Peyer's patch (tissue), 4 donors: ENCODE measurements around the gene FBXO24. TPM values are rescaled to one million over a fixed set of nuclear protein-coding genes. Genes with fewer than 3 reads are reported as not detected.
A peak's percentile ranks its signal among the peaks of the same experiment; 100 is the strongest.

Experiments used
- DNase-seq, 3 donors: peaks; one replicate each; pipeline ENCODE4 v3.0.0-alpha.2; 2017 to 2019
- H3K27ac ChIP-seq, 4 donors: fragments of 200-600 bp; sonication (generic); one replicate each; pipeline ENCODE4 v1.5.1; 2016 to 2019
- H3K27me3 ChIP-seq, 2 donors: fragments of 200-600 bp; sonication (generic); one replicate each; pipeline ENCODE4 v1.5.1; 2019
- H3K36me3 ChIP-seq, 3 donors: fragments of 200-600 bp; sonication (generic); one replicate each; pipeline ENCODE4 v1.5.1; 2016 to 2019
- H3K4me1 ChIP-seq, 4 donors: fragments of 200-600 bp; sonication (generic); one replicate each; pipeline ENCODE4 v1.5.1; 2016 to 2019
- H3K4me3 ChIP-seq, 4 donors: fragments of 200-600 bp; sonication (generic); 1 replicate in 3 of 4; 2 replicates in 1 of 4; pipeline ENCODE4 v1.5.1; 2016 to 2019; ENCODE audit warnings: mild to moderate bottlenecking in 1 of 4
- H3K9me3 ChIP-seq, 4 donors: fragments of 200-600 bp; sonication (generic); one replicate each; pipeline ENCODE4 v1.5.1; 2016 to 2019; ENCODE audit warnings: mild to moderate bottlenecking in 1 of 4
- POLR2A ChIP-seq, 2 donors: fragments of 450-650 bp; IDR thresholded peaks; one replicate each; pipeline ENCODE4 v1.5.1; 2017; ENCODE audit warnings: antibody characterized with exemption in 2 of 2, mild to moderate bottlenecking in 2 of 2, moderate library complexity in 2 of 2
- total RNA-seq, 4 donors: library from RNA; depleted of rRNA; stranded (reverse); fragments of >200 nt; gene quantifications; one replicate each; pipeline ENCODE4 v1.1.0, GENCODE V29; 2016
- TF ChIP-seq, protein P1 (sequence below), 6 experiments: fragments of 450-650 bp in 4 of 6; fragments of 200-600 bp in 2 of 6; sonication (generic) in 1 of 6; IDR thresholded peaks; one replicate each; pipeline ENCODE4 v1.5.1; 2017 to 2019; ENCODE audit warnings: antibody characterized with exemption in 6 of 6, mild to moderate bottlenecking in 3 of 6, moderate library complexity in 1 of 6

The FBXO24 gene
- total RNA-seq, 4 donors from 2014 or later = 1.1 to 2.8 TPM; not detected in 2

- peaks cover 0 to 39% (median 0%) of the 10 kb centered on the region in 3 donors for H3K36me3 ChIP-seq
- peak in 2 of 3 donors; percentile 94 to 95 for DNase-seq
Measured at GRCh38 chr7:100583132-100584053, 2.7 kb upstream of the FBXO24 start.

DNA sequence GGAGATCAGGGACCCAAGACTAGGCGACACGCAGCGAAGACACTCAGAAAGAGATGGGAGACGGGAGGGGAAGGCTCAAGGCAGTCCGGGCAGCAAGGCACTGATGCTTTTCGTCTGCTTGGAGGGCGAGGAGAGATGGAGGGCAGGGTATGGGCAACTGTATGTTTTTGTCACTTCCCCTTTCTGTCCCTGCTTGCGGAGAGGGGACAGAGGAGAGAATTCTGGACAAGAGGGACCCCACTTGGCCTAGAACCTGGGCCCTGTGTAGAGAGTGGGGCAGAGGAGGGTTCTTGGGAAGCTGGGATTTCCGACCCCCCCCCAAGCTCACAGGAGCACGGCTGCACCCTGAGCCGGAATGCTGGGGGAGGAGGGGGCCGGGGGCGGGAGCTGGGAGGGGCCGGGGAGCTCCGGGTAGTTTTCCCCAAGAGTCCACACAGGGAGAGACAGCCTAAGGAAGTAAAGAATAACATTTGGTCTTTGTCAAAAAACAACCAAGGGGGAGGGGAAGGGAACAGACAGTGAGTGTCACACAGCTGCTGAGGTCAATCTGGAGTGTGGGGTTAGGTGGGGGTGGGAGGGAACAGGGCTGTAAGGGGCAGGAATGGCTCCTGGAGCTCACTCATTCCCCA lies 2.0 kb upstream of the FBXO24 start:
- no peaks in the 10 kb centered on the region for H3K9me3 ChIP-seq
- peaks cover 8 to 32% (median 13%) of the 10 kb centered on the region in 4 donors for H3K4me1 ChIP-seq
- no peaks in the 10 kb centered on the region for H3K27me3 ChIP-seq
- TF ChIP-seq, protein P1, sequence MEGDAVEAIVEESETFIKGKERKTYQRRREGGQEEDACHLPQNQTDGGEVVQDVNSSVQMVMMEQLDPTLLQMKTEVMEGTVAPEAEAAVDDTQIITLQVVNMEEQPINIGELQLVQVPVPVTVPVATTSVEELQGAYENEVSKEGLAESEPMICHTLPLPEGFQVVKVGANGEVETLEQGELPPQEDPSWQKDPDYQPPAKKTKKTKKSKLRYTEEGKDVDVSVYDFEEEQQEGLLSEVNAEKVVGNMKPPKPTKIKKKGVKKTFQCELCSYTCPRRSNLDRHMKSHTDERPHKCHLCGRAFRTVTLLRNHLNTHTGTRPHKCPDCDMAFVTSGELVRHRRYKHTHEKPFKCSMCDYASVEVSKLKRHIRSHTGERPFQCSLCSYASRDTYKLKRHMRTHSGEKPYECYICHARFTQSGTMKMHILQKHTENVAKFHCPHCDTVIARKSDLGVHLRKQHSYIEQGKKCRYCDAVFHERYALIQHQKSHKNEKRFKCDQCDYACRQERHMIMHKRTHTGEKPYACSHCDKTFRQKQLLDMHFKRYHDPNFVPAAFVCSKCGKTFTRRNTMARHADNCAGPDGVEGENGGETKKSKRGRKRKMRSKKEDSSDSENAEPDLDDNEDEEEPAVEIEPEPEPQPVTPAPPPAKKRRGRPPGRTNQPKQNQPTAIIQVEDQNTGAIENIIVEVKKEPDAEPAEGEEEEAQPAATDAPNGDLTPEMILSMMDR (IDR thresholded peaks at IDR 0.05) = no peak
- TF ChIP-seq POLR2A (IDR thresholded peaks at IDR 0.05) = no peak
- peak overlapping the region; percentile 92 to 95 (median 92) for H3K4me3 ChIP-seq
- peaks cover 0 to 32% (median 0%) of the 10 kb centered on the region in 3 donors for H3K36me3 ChIP-seq
- H3K27ac ChIP-seq = peak overlapping the region; percentile 98 to 100 (median 99)
- DNase-seq = peak in 1 of 3 donors; percentile 52

More at GRCh38 chr7:100583132-100584053, 2.7 kb upstream of the FBXO24 start:
- no peak for TF ChIP-seq POLR2A (IDR thresholded peaks at IDR 0.05)
- TF ChIP-seq, protein P1 (IDR thresholded peaks at IDR 0.05) = no peak
- peaks cover 8 to 32% (median 13%) of the 10 kb centered on the region in 4 donors for H3K4me1 ChIP-seq
- peak overlapping the region; percentile 98 to 100 (median 99) for H3K27ac ChIP-seq
- H3K9me3 ChIP-seq = no peaks in the 10 kb centered on the region
- H3K4me3 ChIP-seq = peak overlapping the region; percentile 92 to 95 (median 92)
- no peaks in the 10 kb centered on the region for H3K27me3 ChIP-seq

DNA sequence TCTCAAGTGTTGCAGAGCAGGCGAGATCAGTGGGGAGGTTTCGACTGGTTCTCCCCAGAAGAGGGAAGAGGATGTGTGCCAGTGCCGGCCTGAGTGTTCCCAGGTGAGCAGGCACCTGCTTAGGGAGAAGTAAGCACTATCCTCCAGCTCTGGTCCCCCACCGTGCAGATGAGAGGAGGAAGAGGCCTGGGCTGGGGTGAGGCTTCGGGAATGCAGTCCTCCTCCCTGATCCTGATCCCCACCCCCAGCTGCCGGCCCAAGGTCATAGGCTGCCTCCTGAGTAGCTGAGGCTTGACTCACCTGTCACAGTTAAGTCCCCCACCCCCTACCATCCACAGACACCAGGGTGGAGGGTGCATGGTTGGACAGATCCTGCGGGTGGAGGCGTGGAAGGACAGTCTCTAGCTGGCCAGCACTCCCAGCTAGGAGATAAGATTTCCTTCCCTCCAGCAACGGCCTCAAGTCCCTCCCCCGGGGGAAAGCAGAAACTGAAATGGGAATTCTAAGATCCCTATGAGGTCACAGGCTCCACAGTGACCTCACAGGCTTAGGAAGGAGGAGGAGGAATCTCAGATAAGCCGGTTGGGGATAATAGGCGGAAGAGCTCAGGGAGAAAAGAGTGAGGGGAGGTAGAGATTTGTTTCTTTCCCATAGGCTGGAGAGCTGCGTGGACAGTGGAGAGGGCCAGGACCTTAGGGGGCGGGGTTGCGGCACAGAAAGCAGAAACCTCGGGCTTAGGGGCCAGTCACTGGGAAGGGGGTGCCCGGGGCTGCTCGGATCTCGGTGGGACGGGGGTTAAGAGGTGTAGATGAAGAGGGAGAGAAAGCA lies 1.2 kb upstream of the FBXO24 start:
- TF ChIP-seq POLR2A (IDR thresholded peaks at IDR 0.05) = peak in 1 of 2 donors; percentile 61
- TF ChIP-seq, protein P1 (IDR thresholded peaks at IDR 0.05) = peak in 2 of 6 experiments; percentile 4 to 9
- no peaks in the 10 kb centered on the region for H3K9me3 ChIP-seq
- peak overlapping the region; percentile 92 to 95 (median 92) for H3K4me3 ChIP-seq
- H3K27me3 ChIP-seq = no peaks in the 10 kb centered on the region
- peak; percentile 48 to 87 (median 85) for DNase-seq
- peaks cover 8 to 32% (median 13%) of the 10 kb centered on the region in 4 donors for H3K4me1 ChIP-seq
- H3K27ac ChIP-seq = peak overlapping the region; percentile 98 to 100 (median 99)
- H3K36me3 ChIP-seq = peaks cover 0 to 24% (median 0%) of the 10 kb centered on the region in 3 donors

DNA sequence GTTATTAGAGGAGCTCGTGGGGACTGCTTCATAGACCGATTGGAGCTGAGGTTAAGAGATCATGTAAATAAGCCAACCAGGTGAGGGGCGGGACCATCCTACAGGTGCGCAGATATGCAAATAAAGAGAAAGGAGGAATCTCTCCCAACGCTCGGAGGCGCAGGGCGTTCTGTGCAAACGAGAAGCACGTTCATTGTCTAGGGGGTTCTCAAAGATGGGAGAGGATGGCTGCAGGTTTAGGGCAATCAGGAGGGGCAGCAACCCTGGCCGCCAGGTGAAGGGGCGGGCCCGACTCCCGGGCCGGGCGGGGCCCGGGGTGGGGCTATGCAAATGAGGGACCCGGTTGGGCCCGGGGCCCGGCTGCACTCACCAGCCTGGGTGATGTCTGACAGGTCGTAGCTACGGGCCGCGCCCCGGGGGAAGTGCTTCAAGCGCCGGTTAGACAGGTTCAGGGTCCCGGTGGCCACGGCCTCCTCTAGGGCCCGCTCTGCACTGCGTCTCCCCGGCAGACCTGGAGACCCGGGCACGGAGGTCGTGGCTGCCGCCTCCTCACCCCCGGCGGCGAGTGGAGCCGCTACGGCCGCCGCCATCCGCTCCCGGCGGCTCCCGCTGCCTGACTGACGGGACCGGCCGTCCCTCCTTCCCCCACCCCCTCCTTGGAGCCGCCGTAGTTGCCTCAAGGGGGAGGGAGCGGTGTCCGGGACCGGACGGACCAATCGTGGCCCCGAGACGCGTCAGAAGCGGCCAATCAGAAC lies 440 bp upstream of the FBXO24 start, which contains the start of gene LRCH4:
Gene LRCH4 (minus strand): TSS at position 619 of the 755 bp plus-strand sequence. CDS start 29 bp downstream, at position 590.
- DNase-seq = peak; percentile 75 to 86 (median 85)
- peak within 1 kb of the TSS; percentile 98 to 100 (median 99) for H3K27ac ChIP-seq
- peaks cover 8 to 32% (median 13%) of the 10 kb centered on the region in 4 donors for H3K4me1 ChIP-seq
- peak; percentile 97 to 99 for TF ChIP-seq POLR2A (IDR thresholded peaks at IDR 0.05)
- TF ChIP-seq, protein P1 (IDR thresholded peaks at IDR 0.05) = peak in 1 of 6 experiments; percentile 16
- no peaks in the 10 kb centered on the region for H3K9me3 ChIP-seq
- H3K36me3 ChIP-seq = peaks cover 0 to 21% (median 0%) of the 10 kb centered on the region in 3 donors
- no peaks in the 10 kb centered on the region for H3K27me3 ChIP-seq
- H3K4me3 ChIP-seq = peak within 1 kb of the TSS; percentile 92 to 95 (median 92)
